GM18498 (cell line): ENCODE measurements around the gene DDX10.
"Not testable (repeated sequence)": the region's sequence is repeated elsewhere in the genome, so short reads cannot be mapped to it uniquely, and the experiment has no call there.

ENCODE experiments used
- ATAC-seq: cut with Tn5 transposase; IDR thresholded peaks from one replicate; pipeline ENCODE4 v1.9.1; 2021; ENCODE audit warnings: mild to moderate bottlenecking, moderate library complexity; ENCODE audit not compliant: unreplicated experiment

The DDX10 gene

GRCh38 chr11:108664730-108665525, at the start of gene DDX10:
DDX10 (plus strand) TSS chr11:108665069; CDS start chr11:108665154, 85 bp downstream.
- peak; percentile 89 for ATAC-seq

GRCh38 chr11:108616549-108616948, 48.3 kb upstream of the DDX10 start:
- ATAC-seq: no peak

- ATAC-seq: no peak
Measured at GRCh38 chr11:108617055-108617454, 47.8 kb upstream of the DDX10 start.

GRCh38 chr11:108618529-108618928, 46.3 kb upstream of the DDX10 start:
- ATAC-seq: no peak

- ATAC-seq: peak; percentile 91
Measured at GRCh38 chr11:108620958-108621772, 43.7 kb upstream of the DDX10 start.

- no peak for ATAC-seq
Measured at GRCh38 chr11:108622341-108622740, 42.5 kb upstream of the DDX10 start.

GRCh38 chr11:108624196-108624925, 40.5 kb upstream of the DDX10 start:
- ATAC-seq: no peak

GRCh38 chr11:108628326-108628725, 36.5 kb upstream of the DDX10 start:
- no peak for ATAC-seq

- no peak for ATAC-seq
Measured at GRCh38 chr11:108628812-108629211, 36.1 kb upstream of the DDX10 start.

- no peak for ATAC-seq
Measured at GRCh38 chr11:108629274-108629673, 35.6 kb upstream of the DDX10 start.

- no peak for ATAC-seq
Measured at GRCh38 chr11:108632041-108632704, 32.7 kb upstream of the DDX10 start.

- no peak for ATAC-seq
Measured at GRCh38 chr11:108635106-108635505, 29.8 kb upstream of the DDX10 start.

- no peak for ATAC-seq
Measured at GRCh38 chr11:108636222-108636621, 28.6 kb upstream of the DDX10 start.

GRCh38 chr11:108639146-108639545, 25.7 kb upstream of the DDX10 start:
- no peak for ATAC-seq

- ATAC-seq: not testable (repeated sequence)
Measured at GRCh38 chr11:108641752-108642151, 23.1 kb upstream of the DDX10 start.

- ATAC-seq: no peak
Measured at GRCh38 chr11:108643974-108644373, 20.9 kb upstream of the DDX10 start.

- ATAC-seq: no peak
Measured at GRCh38 chr11:108645970-108646369, 18.9 kb upstream of the DDX10 start.

- ATAC-seq: no peak
Measured at GRCh38 chr11:108647387-108647700, 17.5 kb upstream of the DDX10 start.

GRCh38 chr11:108647701-108648527, 17.0 kb upstream of the DDX10 start:
- peak; percentile 91 for ATAC-seq

GRCh38 chr11:108648528-108648885, 16.4 kb upstream of the DDX10 start:
- ATAC-seq: no peak
